ENCODE measurements around the gene STK17A. TPM values are rescaled to one million over a fixed set of nuclear protein-coding genes. Genes with fewer than 3 reads are reported as not detected.
"Not testable (repeated sequence)": the region's sequence is repeated elsewhere in the genome, so short reads cannot be mapped to it uniquely, and the experiment has no call there.

The STK17A gene
- total RNA-seq, 1 donor from 2014 or later, result 2.9 TPM

- ATAC-seq (no peak), DNase-seq (ENCODE audit: low spot score) (no peak)
These were observed 10.1 kb downstream of the STK17A start for GRCh38 chr7:43593010-43593409.

GRCh38 chr7:43594020-43594419, 11.1 kb downstream of the STK17A start:
- ATAC-seq (no peak), DNase-seq (ENCODE audit: low spot score) (no peak)

- ATAC-seq; DNase-seq (ENCODE audit: low spot score): not testable (repeated sequence)
These were observed 13.5 kb downstream of the STK17A start for GRCh38 chr7:43596426-43596825.

- no peak for DNase-seq (ENCODE audit: low spot score)
These were observed 17.1 kb downstream of the STK17A start for GRCh38 chr7:43600056-43600455.

GRCh38 chr7:43602256-43602655, 19.3 kb downstream of the STK17A start:
- ATAC-seq, result no peak
- no peak for DNase-seq (ENCODE audit: low spot score)

More at GRCh38 chr7:43600056-43600455, 17.1 kb downstream of the STK17A start:
- ATAC-seq, result no peak

- no peak for ATAC-seq
- DNase-seq (ENCODE audit: low spot score), result no peak
These were observed 21.3 kb downstream of the STK17A start for GRCh38 chr7:43604251-43604650.

GRCh38 chr7:43609097-43609496, 26.2 kb downstream of the STK17A start:
- ATAC-seq (peak; percentile 39), DNase-seq (ENCODE audit: low spot score) (no peak)

- no peak for ATAC-seq
- no peak for DNase-seq (ENCODE audit: low spot score)
These were observed 29.2 kb downstream of the STK17A start for GRCh38 chr7:43612128-43612527.

- ATAC-seq (no peak), DNase-seq (ENCODE audit: low spot score) (no peak)
These were observed 30.0 kb downstream of the STK17A start for GRCh38 chr7:43612599-43613589.

- ATAC-seq (no peak), DNase-seq (ENCODE audit: low spot score) (no peak)
These were observed 32.7 kb downstream of the STK17A start for GRCh38 chr7:43615558-43616145.

GRCh38 chr7:43616977-43617376, 34.1 kb downstream of the STK17A start:
- no peak for DNase-seq (ENCODE audit: low spot score)
- ATAC-seq, result no peak

GRCh38 chr7:43618073-43618472, 35.2 kb downstream of the STK17A start:
- no peak for ATAC-seq
- DNase-seq (ENCODE audit: low spot score), result no peak

GRCh38 chr7:43619213-43620012, 36.5 kb downstream of the STK17A start:
- no peak for DNase-seq (ENCODE audit: low spot score)
- no peak for ATAC-seq

GRCh38 chr7:43621729-43622448, 39.0 kb downstream of the STK17A start:
- DNase-seq (ENCODE audit: low spot score) (no peak), ATAC-seq (no peak)

GRCh38 chr7:43624156-43624555, 41.2 kb downstream of the STK17A start:
- DNase-seq (ENCODE audit: low spot score) (no peak), ATAC-seq (no peak)

- DNase-seq (ENCODE audit: low spot score), result no peak
- no peak for ATAC-seq
These were observed 42.5 kb downstream of the STK17A start for GRCh38 chr7:43625453-43625852.

- DNase-seq (ENCODE audit: low spot score) (no peak), ATAC-seq (no peak)
These were observed 43.1 kb downstream of the STK17A start for GRCh38 chr7:43625980-43626379.

- DNase-seq (ENCODE audit: low spot score) (no peak), ATAC-seq (no peak)
These were observed 43.8 kb downstream of the STK17A start for GRCh38 chr7:43626695-43627094.

- DNase-seq (ENCODE audit: low spot score); ATAC-seq: not testable (repeated sequence)
These were observed 44.9 kb downstream of the STK17A start for GRCh38 chr7:43627798-43628197.

GRCh38 chr7:43628431-43628830, 45.5 kb downstream of the STK17A start:
- ATAC-seq, result no peak
- DNase-seq (ENCODE audit: low spot score), result no peak

- DNase-seq (ENCODE audit: low spot score), result no peak
- no peak for ATAC-seq
These were observed 46.9 kb downstream of the STK17A start for GRCh38 chr7:43629857-43630256.

All from left lobe of liver (tissue), 2 donors.